Right forelimb (tissue), 1 donor: ENCODE data around the gene FAM72B.
"Not testable (repeated sequence)": the region's sequence is repeated elsewhere in the genome, so short reads cannot be mapped to it uniquely, and the experiment has no call there.

Experiments used
- DNase-seq: peaks from one replicate; pipeline ENCODE4 v3.0.0-alpha.2; 2018

FAM72B gene

DNA sequence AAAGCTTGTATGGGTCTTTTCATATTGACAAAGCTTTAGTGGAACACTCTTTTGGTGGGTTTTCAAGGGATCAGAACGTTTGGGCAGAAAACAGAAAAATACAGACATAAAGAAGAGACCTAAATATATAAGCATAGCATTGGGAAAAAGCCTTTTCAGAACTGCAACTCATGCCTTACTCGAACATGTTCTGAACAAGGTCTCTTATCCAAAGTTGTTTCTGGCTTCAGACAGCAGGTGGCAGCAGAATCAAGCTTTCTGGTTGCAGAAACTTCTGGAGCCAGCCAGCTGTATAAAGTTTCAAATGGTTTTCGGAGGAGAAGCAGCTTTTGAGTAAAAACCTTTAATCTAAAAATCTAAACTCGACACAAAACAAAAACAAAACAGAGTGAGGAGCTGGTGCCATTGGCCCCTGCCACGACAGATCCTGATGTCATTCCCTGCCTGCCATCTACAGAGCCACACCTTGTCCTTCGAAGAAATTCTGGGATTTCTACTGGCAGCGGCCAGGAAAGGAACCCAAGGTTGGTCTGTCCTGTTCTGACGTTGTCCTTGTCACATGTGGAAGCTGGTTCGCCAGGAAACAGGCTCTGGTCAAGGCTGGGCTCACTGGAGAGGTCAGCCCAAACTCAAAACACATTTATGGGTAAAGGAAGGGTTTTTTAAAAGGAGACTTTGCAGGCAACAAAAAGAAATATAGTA is 35.5 kb downstream of the FAM72B start:
- not testable (repeated sequence) for DNase-seq

DNA sequence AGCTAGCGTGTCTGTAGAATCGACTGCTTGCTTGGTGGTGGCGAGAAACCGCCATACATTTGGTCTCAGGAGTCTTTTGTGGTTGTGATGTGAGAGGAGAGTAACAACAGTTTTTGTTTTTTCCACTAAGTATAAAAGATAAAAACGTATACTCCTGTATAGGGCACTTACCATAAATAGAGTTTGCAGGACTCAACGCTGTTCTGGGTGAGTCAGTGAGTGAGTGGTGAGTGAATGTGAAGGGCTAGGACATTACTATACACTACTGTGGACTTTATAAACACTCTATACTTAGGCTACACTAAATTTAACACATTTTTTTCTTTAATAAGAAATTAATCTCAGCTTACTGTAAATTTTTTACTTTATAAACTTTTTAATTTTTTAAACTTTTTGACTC is 43.7 kb downstream of the FAM72B start:
- DNase-seq = not testable (repeated sequence)

DNA sequence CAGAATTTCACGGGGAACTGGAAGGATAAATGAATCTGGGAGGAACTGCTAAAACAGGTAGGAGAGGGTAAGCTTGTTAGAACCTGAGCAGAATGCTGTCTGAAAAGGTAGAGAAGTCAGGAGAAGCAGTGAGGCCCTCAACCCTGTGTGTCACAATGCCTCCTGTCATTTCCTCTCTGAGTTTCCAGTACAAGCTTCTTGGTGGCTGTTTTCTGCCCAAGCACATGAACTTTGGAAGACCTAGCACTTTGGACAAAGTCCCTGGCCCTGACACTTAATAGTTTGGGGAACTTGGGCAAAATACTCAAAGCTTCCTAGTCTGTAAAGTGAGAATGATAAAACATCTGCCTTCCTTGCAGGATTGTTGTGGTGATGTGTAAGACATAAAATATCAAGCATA is 52.6 kb downstream of the FAM72B start:
- DNase-seq = not testable (repeated sequence)

DNA sequence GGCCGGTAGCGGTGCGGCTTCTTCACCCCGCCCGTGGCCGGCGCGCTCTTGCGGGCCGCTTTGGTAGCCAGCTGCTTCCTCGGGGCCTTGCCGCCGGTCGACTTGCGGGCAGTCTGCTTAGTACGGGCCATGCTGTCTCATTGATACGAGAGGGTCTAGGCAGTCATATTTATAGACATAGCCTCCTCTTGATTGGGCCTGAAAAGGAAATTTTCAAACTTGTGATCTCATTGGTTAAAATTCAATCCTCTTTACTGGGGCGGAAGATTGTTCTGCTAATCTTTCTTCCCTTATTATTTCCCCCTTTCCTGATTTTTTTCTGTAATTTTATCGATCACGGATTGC is 65.7 kb downstream of the FAM72B start:
- DNase-seq = not testable (repeated sequence)
